OCI-LY3 (cell line): ENCODE data around the gene GPAM.

Source experiments
- EZH2phosphoT487 ChIP-seq: fragments of 200-600 bp; shearing (Covaris generic); IDR thresholded peaks from 2 replicates; pipeline ENCODE4 v1.6.1; 2018; ENCODE audit warnings: antibody characterized with exemption, mixed run types, low read depth
- TF ChIP-seq, protein P1 (sequence below): fragments of 200-600, 300-600 bp; sonication (generic); IDR thresholded peaks from 2 replicates; pipeline ENCODE4 v1.5.1; 2014; ENCODE audit warnings: antibody characterized with exemption, low read length, low read depth

- TF ChIP-seq, protein P1, sequence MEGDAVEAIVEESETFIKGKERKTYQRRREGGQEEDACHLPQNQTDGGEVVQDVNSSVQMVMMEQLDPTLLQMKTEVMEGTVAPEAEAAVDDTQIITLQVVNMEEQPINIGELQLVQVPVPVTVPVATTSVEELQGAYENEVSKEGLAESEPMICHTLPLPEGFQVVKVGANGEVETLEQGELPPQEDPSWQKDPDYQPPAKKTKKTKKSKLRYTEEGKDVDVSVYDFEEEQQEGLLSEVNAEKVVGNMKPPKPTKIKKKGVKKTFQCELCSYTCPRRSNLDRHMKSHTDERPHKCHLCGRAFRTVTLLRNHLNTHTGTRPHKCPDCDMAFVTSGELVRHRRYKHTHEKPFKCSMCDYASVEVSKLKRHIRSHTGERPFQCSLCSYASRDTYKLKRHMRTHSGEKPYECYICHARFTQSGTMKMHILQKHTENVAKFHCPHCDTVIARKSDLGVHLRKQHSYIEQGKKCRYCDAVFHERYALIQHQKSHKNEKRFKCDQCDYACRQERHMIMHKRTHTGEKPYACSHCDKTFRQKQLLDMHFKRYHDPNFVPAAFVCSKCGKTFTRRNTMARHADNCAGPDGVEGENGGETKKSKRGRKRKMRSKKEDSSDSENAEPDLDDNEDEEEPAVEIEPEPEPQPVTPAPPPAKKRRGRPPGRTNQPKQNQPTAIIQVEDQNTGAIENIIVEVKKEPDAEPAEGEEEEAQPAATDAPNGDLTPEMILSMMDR = no peak
- TF ChIP-seq EZH2phosphoT487 = no peak
These were observed 35.4 kb upstream of the GPAM start for GRCh38 chr10:112218960-112219359.
